ENCODE data around the gene SMYD5. TPM values are rescaled to one million over a fixed set of nuclear protein-coding genes. Genes with fewer than 3 reads are reported as not detected.

The SMYD5 gene
- polyA plus RNA-seq, 3 donors = 1.6 to 5.2 (median 1.7) TPM

DNA sequence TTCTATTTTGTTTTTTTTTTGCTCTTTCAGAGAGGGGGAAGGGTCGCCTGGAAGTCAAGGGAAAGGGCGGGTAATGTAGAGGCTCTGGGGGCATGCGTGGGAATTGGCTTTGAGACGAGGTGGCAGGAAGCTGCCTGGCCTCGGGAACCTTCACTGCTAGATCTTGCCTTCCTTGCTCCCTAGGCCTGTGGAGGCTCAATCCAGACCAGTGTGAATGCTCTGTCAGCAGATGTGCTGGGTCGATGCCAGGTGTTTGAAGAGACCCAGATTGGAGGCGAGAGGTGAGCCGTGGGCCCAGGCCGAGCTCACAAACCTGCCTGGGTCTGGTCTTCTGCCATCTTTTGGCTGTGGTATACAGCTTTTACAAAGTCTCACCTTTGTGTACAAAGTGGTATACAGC, 35.6 kb downstream of the SMYD5 start:
- no peak for DNase-seq

More for the DNA sequence above, 35.6 kb downstream of the SMYD5 start:
- no peak for TF ChIP-seq CTCF (IDR thresholded peaks at IDR 0.05)
- Histone ChIP-seq H3K4me2 (replicated peaks; ENCODE audit: extremely low read depth, low read length, poor library complexity, severe bottlenecking) (no peak overlapping the region), H3K4me1 (ENCODE audit: control insufficient read depth in 1 of 2, insufficient read depth in 2 of 2, low read length in 2 of 2) (peaks cover 0 to 8% of the 10 kb centered on the region in 2 donors), H3K9me3 (replicated peaks in 1 of 2; ENCODE audit: control insufficient read depth in 1 of 2, insufficient read depth in 1 of 2, low read length in 2 of 2) (no peaks in the 10 kb centered on the region), H3K27me3 (ENCODE audit: control insufficient read depth in 2 of 2, insufficient read depth in 2 of 2, low read length in 2 of 2) (no peaks in the 10 kb centered on the region), H3K4me3 (replicated peaks in 1 of 3; ENCODE audit: low read depth in 2 of 3, low read length in 3 of 3) (no peak overlapping the region), H3K36me3 (replicated peaks in 1 of 2; ENCODE audit: control insufficient read depth in 1 of 2, insufficient read depth in 2 of 2, low read length in 2 of 2) (peaks cover 86 to 100% of the 10 kb centered on the region in 2 donors), H3K79me2 (ENCODE audit: insufficient read depth, low read length) (no peaks in the 10 kb centered on the region), H4K20me1 (ENCODE audit: insufficient read depth, low read length) (peaks cover 18% of the 10 kb centered on the region), H3K9ac (ENCODE audit: insufficient read depth, low read length, poor library complexity, severe bottlenecking) (no peak overlapping the region), H2AFZ (ENCODE audit: insufficient read depth, low read depth, low read length, poor library complexity, severe bottlenecking) (no peak overlapping the region), H3K27ac (ENCODE audit: low read depth in 1 of 2, low read length in 2 of 2) (no peak overlapping the region)
- intact Hi-C loops (cut with micrococcal nuclease) = no loop called here
- Mint-ChIP-seq H3K36me3 (peaks cover 90 to 96% of the 10 kb centered on the region in 2 donors), H3K4me1 (peaks cover 4% of the 10 kb centered on the region), H3K9me3 (no peaks in the 10 kb centered on the region), H3K4me3 (no peak overlapping the region), H3K27me3 (ENCODE audit: low read depth in 3 of 3) (no peaks in the 10 kb centered on the region), H3K27ac (no peak overlapping the region)
- 91% methylated on average over 9 of the region's 9 CpGs for WGBS (ENCODE audit: insufficient coverage)
